IMR-90 (cell line): ENCODE results near the gene LYRM4. TPM values are rescaled to one million over a fixed set of nuclear protein-coding genes. Genes with fewer than 3 reads are reported as not detected.

Source experiments
- ATAC-seq: fragments of 200-7000 bp; cut with Tn5 transposase; 2 replicates; pipeline ENCODE4 v1.9.1; 2020; ENCODE audit warnings: low read depth, mild to moderate bottlenecking, moderate library complexity
- BruUV-seq: library from RNA; stranded (reverse); fragments of 400-500 nt; replicated peaks from 2 replicates; lab custom pipeline; 2021; lab: Mats Ljungman, UMichigan
- CTCF ChIA-PET: fragments of 300-600 bp; formaldehyde crosslinking; extraction: SDS; loops from one replicate; lab custom pipeline; 2021; ENCODE audit warnings: antibody characterized with exemption; lab: Yijun Ruan, JAX
- POLR2A ChIA-PET: fragments of 300-600 bp; sonication (Branson Sonifier 250); formaldehyde crosslinking; loops from one replicate; lab custom pipeline; 2022; ENCODE audit warnings: antibody characterized with exemption; ENCODE audit not compliant: unreplicated experiment; lab: Charles Lee
- DNase-seq: peaks from one replicate; pipeline ENCODE4 v3.0.0; 2013
- H2AFZ ChIP-seq: replicated peaks from 2 replicates; pipeline ENCODE3; 2013; ENCODE audit warnings: low read length, mild to moderate bottlenecking; ENCODE audit not compliant: poor library complexity
- H2AK5ac ChIP-seq: 2 replicates; pipeline ENCODE4 v1.6.1; 2013; ENCODE audit warnings: low read depth, low read length, inconsistent platforms
- H2AK9ac ChIP-seq: replicated peaks from 2 replicates; pipeline ENCODE3; 2013; ENCODE audit warnings: mild to moderate bottlenecking, low read depth, low read length, moderate library complexity; ENCODE audit not compliant: poor library complexity
- H2BK120ac ChIP-seq: 2 replicates; pipeline ENCODE4 v1.6.1; 2013; ENCODE audit warnings: low read depth, low read length, inconsistent platforms
- H2BK15ac ChIP-seq: 3 replicates; pipeline ENCODE4 v1.6.1; 2013; ENCODE audit warnings: low read depth, low read length, inconsistent platforms
- H2BK20ac ChIP-seq: 2 replicates; pipeline ENCODE4 v1.6.1; 2013; ENCODE audit warnings: low read depth, mild to moderate bottlenecking, inconsistent platforms, low read length, moderate library complexity
- H2BK5ac ChIP-seq: 2 replicates; pipeline ENCODE4 v1.6.1; 2013; ENCODE audit warnings: mild to moderate bottlenecking, low read depth, low read length, inconsistent platforms; ENCODE audit not compliant: poor library complexity, severe bottlenecking
- H3K14ac ChIP-seq: replicated peaks from 2 replicates; pipeline ENCODE4 v1.6.1; 2013; ENCODE audit warnings: low read depth, low read length, inconsistent platforms
- H3K18ac ChIP-seq: 2 replicates; pipeline ENCODE4 v1.6.1; 2013; ENCODE audit warnings: low read depth, low read length, control low read depth
- H3K23ac ChIP-seq: 2 replicates; pipeline ENCODE4 v1.6.1; 2013; ENCODE audit warnings: low read depth, low read length, inconsistent platforms
- H3K27ac ChIP-seq: 2 replicates; pipeline ENCODE4 v1.5.1; 2013; ENCODE audit warnings: mild to moderate bottlenecking, control low read depth, low read length; ENCODE audit not compliant: insufficient read depth
- H3K27me3 ChIP-seq: 2 replicates; pipeline ENCODE4 v1.6.1; 2013; ENCODE audit warnings: low read length; ENCODE audit not compliant: control insufficient read depth, insufficient read depth
- H3K36me3 ChIP-seq: 2 replicates; pipeline ENCODE4 v1.6.1; 2013; ENCODE audit warnings: low read length, mixed read lengths; ENCODE audit not compliant: control insufficient read depth, insufficient read depth
- H3K4ac ChIP-seq: 2 replicates; pipeline ENCODE4 v1.6.1; 2013; ENCODE audit warnings: low read depth, low read length, inconsistent platforms
- H3K4me1 ChIP-seq: 2 replicates; pipeline ENCODE4 v1.6.1; 2013; ENCODE audit warnings: low read length, mixed read lengths; ENCODE audit not compliant: control insufficient read depth, insufficient read depth
- H3K4me2 ChIP-seq: 2 replicates; pipeline ENCODE4 v1.6.1; 2013; ENCODE audit warnings: low read depth, mild to moderate bottlenecking, control low read depth, low read length, moderate library complexity
- H3K4me3 ChIP-seq: 2 replicates; pipeline ENCODE4 v1.5.1; 2013; ENCODE audit warnings: low read depth, mild to moderate bottlenecking, control low read depth, low read length, moderate library complexity; ENCODE audit not compliant: insufficient read depth
- H3K56ac ChIP-seq: 2 replicates; pipeline ENCODE4 v1.6.1; 2013; ENCODE audit warnings: low read length, inconsistent platforms; ENCODE audit not compliant: insufficient read depth; ENCODE audit errors: extremely low read depth
- H3K79me1 ChIP-seq, 2 experiments: 2 replicates each; pipeline ENCODE4 v1.6.1; 2013; ENCODE audit warnings: low read length in 2 of 2, inconsistent platforms in 1 of 2, low read depth in 1 of 2
- H3K9ac ChIP-seq: 2 replicates; pipeline ENCODE4 v1.6.1; 2013; ENCODE audit warnings: low read depth, low read length, control low read depth
- H3K9me1 ChIP-seq: 2 replicates; pipeline ENCODE4 v1.6.1; 2013; ENCODE audit warnings: low read length, inconsistent platforms; ENCODE audit not compliant: insufficient read depth
- H3K9me3 ChIP-seq: 2 replicates; pipeline ENCODE4 v1.6.1; 2013; ENCODE audit warnings: low read length; ENCODE audit not compliant: control insufficient read depth, insufficient read depth
- H4K20me1 ChIP-seq: 2 replicates; pipeline ENCODE4 v1.6.1; 2013; ENCODE audit warnings: low read length, inconsistent platforms; ENCODE audit not compliant: insufficient read depth
- H4K5ac ChIP-seq: 2 replicates; pipeline ENCODE4 v1.6.1; 2013; ENCODE audit warnings: mild to moderate bottlenecking, low read depth, low read length, control low read depth
- H4K8ac ChIP-seq, 2 experiments: 2 replicates each; pipeline ENCODE4 v1.6.1; 2013; ENCODE audit warnings: low read depth in 2 of 2, low read length in 2 of 2, control low read depth in 1 of 2, inconsistent platforms in 1 of 2
- H4K91ac ChIP-seq: 2 replicates; pipeline ENCODE4 v1.6.1; 2013; ENCODE audit warnings: low read depth, low read length, inconsistent platforms; ENCODE audit not compliant: insufficient read depth
- BHLHE40 ChIP-seq: fragments of 150-350 bp; IDR thresholded peaks from 2 replicates; pipeline ENCODE4 v1.6.1; 2016; ENCODE audit warnings: mild to moderate bottlenecking, low read depth, low read length
- CEBPB ChIP-seq: IDR thresholded peaks from 2 replicates; pipeline ENCODE4 v1.6.1; 2012; ENCODE audit warnings: low read depth, low read length, improper control_type of control experiment
- CHD1 ChIP-seq: IDR thresholded peaks from 2 replicates; pipeline ENCODE4 v1.6.1; 2012; ENCODE audit warnings: low read depth, low read length, improper control_type of control experiment
- FOS ChIP-seq: fragments of 150-350 bp; IDR thresholded peaks from 2 replicates; pipeline ENCODE4 v1.6.1; 2016; ENCODE audit warnings: low read depth, low read length
- MAFK ChIP-seq: IDR thresholded peaks from 2 replicates; pipeline ENCODE4 v1.6.1; 2012; ENCODE audit warnings: low read depth, low read length, improper control_type of control experiment
- MAZ ChIP-seq: IDR thresholded peaks from 2 replicates; pipeline ENCODE4 v1.6.1; 2012; ENCODE audit warnings: low read depth, mild to moderate bottlenecking, low read length, improper control_type of control experiment, moderate library complexity, borderline replicate concordance
- MXI1 ChIP-seq: IDR thresholded peaks from 2 replicates; pipeline ENCODE4 v1.6.1; 2012; ENCODE audit warnings: low read depth, mild to moderate bottlenecking, low read length, moderate library complexity, borderline replicate concordance
- NFE2L2 ChIP-seq: fragments of 150-350 bp; IDR thresholded peaks from 2 replicates; pipeline ENCODE4 v1.6.1; 2016; ENCODE audit warnings: low read depth, mild to moderate bottlenecking, low read length
- POLR2A ChIP-seq: IDR thresholded peaks from 2 replicates; pipeline ENCODE4 v1.6.1; 2012; ENCODE audit warnings: mild to moderate bottlenecking, low read depth, low read length
- RAD21 ChIP-seq: IDR thresholded peaks from 2 replicates; pipeline ENCODE4 v1.6.1; 2012; ENCODE audit warnings: low read length, improper control_type of control experiment
- RCOR1 ChIP-seq: IDR thresholded peaks from 2 replicates; pipeline ENCODE4 v1.6.1; 2012; ENCODE audit warnings: mild to moderate bottlenecking, low read length, improper control_type of control experiment; ENCODE audit not compliant: insufficient replicate concordance
- RFX5 ChIP-seq: IDR thresholded peaks from 2 replicates; pipeline ENCODE4 v1.8.0; 2012; ENCODE audit warnings: low read depth, mild to moderate bottlenecking, low read length, moderate library complexity
- SMC3 ChIP-seq: fragments of 150-350 bp; IDR thresholded peaks from 2 replicates; pipeline ENCODE4 v1.6.1; 2016; ENCODE audit warnings: low read depth, mild to moderate bottlenecking, antibody characterized with exemption, low read length, moderate library complexity
- WGBS, 2 experiments: methylation state at CpG; one replicate each; pipeline versions ENCODE4 v1.1.5 to v1.1.7; 2013; ENCODE audit warnings: missing lambda C conversion rate in 2 of 2; ENCODE audit not compliant: insufficient read length in 1 of 2; ENCODE audit errors: extremely low coverage in 2 of 2; 5-methylcytosine and 5-hydroxymethylcytosine counted together
- dilution Hi-C: fragments of 300-500 bp; cut with HindIII; formaldehyde crosslinking; loops from one replicate; pipeline ENCODE4 v1.14.3; 2018; ENCODE audit warnings: low sequenced_read_pairs; ENCODE audit not compliant: unreplicated experiment
- in situ Hi-C: fragments of 300-500 bp; cut with MboI; formaldehyde crosslinking; loops from 3 replicates; pipeline ENCODE4 v1.14.3; 2019; ENCODE audit warnings: low sequenced_read_pairs, inconsistent platforms, mixed read lengths
- intact Hi-C: fragments of 100-400 bp; cut with micrococcal nuclease; formaldehyde crosslinking; loops from 2 replicates; pipeline ENCODE4 v1.10.0; 2022
- polyA plus RNA-seq, 3 experiments: library from polyadenylated mRNA; depleted of rRNA; stranded (reverse); fragments of >200 nt; gene quantifications; 2 replicates each; pipeline ENCODE4 v1.2.3, GENCODE V29; 2012; ENCODE audit warnings: low replicate concordance in 1 of 3
- total RNA-seq: library from RNA; depleted of rRNA; stranded (reverse); fragments of >200 nt; gene quantifications from 2 replicates; pipeline ENCODE4 v1.2.3, GENCODE V29; 2012
- TF ChIP-seq, protein P1 (sequence below): fragments of 150-350 bp; IDR thresholded peaks from 2 replicates; pipeline ENCODE4 v1.6.1; 2017; ENCODE audit warnings: mild to moderate bottlenecking, antibody characterized with exemption, low read length, low read depth
- TF ChIP-seq, protein P2 (sequence below): conservative IDR thresholded peaks from 2 replicates; pipeline ENCODE4 v1.5.1; 2012; ENCODE audit warnings: mild to moderate bottlenecking, low read depth, low read length, improper control_type of control experiment

LYRM4 gene
- total and polyA plus RNA-seq, 2 of the 4 experiments (the other 2 are of a cell fraction) = 11.5 to 26.6 TPM

DNA sequence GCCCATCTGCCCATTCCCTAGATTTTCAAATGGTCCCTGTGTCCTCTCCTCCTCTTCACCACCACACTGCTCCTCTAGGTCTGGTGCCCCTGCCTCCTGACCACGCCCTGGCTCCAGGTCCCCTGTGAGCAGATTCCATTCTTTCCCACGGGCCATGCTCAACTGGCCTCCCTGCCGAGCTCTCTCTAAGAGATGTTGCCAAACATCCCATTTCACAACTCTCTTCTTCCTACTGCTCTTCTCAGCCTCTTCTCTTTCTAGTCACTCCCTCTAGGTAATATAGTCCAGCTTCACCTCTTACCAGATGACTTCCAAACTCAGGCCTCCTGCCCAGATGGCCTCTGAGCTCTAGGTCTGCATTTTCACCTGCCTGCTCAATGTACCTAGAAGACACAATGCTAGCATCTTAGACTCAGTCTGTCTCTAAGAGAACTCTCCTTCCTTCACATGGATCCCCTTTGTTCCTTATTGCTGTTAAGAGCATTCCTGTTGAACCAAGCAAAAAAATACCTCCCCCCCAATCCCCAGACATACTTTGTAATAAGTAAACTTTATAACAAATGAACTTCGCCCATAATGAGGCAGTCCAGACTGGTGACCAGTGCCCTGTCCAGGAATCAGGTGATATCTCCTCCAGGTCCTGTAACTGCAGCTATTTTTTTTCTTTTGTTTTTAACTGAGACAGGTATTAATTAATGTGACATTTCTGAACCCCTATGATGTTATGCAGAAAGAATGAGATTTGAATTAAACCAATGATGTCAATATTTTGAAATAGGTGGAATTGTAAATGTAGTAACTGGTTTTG, 79.0 kb downstream of the LYRM4 start:
- H3K9me3 ChIP-seq = no peaks in the 10 kb centered on the region
- no peak overlapping the region for H3K4me3 ChIP-seq
- no peak overlapping the region for H2AFZ ChIP-seq
- H3K4me2 ChIP-seq = no peak overlapping the region
- H3K23ac ChIP-seq = no peak overlapping the region
- no peak overlapping the region for H2BK20ac ChIP-seq
- no peak for ATAC-seq
- no TSS peak for BruUV-seq
- H3K9ac ChIP-seq = no peak overlapping the region
- no peaks in the 10 kb centered on the region; the same call in 1 of the 2 replicates for H3K4me1 ChIP-seq
- peaks cover 5% of the 10 kb centered on the region; the same call in 1 of the 2 replicates for H3K9me1 ChIP-seq
- dilution Hi-C loops (no loop called here), intact Hi-C loops (no loop called here), in situ Hi-C loops (no loop called here)
- ChIA-PET CTCF (interaction anchor here (1.1 kb wide), 1 partner anchor 9 kb away, joined by 4 read pairs; no protein-coding TSS in a partner anchor), POLR2A (no interaction called here)
- H3K27ac ChIP-seq = no peak overlapping the region
- H3K27me3 ChIP-seq = no peaks in the 10 kb centered on the region
- no peak overlapping the region for H2BK5ac ChIP-seq
- H2AK9ac ChIP-seq = no peak overlapping the region
- no peak overlapping the region for H2BK120ac ChIP-seq
- no peak overlapping the region for H4K91ac ChIP-seq
- no peak overlapping the region for H4K5ac ChIP-seq
- H3K18ac ChIP-seq = no peak overlapping the region
- no peak overlapping the region for H4K8ac ChIP-seq
- no peak overlapping the region for H2BK15ac ChIP-seq
- H3K36me3 ChIP-seq = no peaks in the 10 kb centered on the region
- no peak overlapping the region for H3K56ac ChIP-seq
- H4K20me1 ChIP-seq = no peaks in the 10 kb centered on the region
- H3K79me1 ChIP-seq = peaks cover 0 to 4% of the 10 kb centered on the region in 2 experiments; a peak in 1 of 4 replicates
- DNase-seq = no peak
- 100% methylated on average over 1 of the region's 4 CpGs; no CpG with 5 or more reads in 1 of the 2 experiments for WGBS, 2 experiments
- H3K14ac ChIP-seq = no peak overlapping the region
- H2AK5ac ChIP-seq = no peak overlapping the region
- no peak overlapping the region for H3K4ac ChIP-seq
- TF ChIP-seq BHLHE40 (no peak), RAD21 (no peak), RFX5 (no peak), FOS (no peak), CEBPB (no peak), RCOR1 (no peak), MXI1 (no peak), MAFK (no peak), CHD1 (no peak), NFE2L2 (no peak), POLR2A (no peak), MAZ (no peak), SMC3 (no peak)
- TF ChIP-seq, protein P1, sequence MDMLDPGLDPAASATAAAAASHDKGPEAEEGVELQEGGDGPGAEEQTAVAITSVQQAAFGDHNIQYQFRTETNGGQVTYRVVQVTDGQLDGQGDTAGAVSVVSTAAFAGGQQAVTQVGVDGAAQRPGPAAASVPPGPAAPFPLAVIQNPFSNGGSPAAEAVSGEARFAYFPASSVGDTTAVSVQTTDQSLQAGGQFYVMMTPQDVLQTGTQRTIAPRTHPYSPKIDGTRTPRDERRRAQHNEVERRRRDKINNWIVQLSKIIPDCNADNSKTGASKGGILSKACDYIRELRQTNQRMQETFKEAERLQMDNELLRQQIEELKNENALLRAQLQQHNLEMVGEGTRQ = no peak
- TF ChIP-seq, protein P2, sequence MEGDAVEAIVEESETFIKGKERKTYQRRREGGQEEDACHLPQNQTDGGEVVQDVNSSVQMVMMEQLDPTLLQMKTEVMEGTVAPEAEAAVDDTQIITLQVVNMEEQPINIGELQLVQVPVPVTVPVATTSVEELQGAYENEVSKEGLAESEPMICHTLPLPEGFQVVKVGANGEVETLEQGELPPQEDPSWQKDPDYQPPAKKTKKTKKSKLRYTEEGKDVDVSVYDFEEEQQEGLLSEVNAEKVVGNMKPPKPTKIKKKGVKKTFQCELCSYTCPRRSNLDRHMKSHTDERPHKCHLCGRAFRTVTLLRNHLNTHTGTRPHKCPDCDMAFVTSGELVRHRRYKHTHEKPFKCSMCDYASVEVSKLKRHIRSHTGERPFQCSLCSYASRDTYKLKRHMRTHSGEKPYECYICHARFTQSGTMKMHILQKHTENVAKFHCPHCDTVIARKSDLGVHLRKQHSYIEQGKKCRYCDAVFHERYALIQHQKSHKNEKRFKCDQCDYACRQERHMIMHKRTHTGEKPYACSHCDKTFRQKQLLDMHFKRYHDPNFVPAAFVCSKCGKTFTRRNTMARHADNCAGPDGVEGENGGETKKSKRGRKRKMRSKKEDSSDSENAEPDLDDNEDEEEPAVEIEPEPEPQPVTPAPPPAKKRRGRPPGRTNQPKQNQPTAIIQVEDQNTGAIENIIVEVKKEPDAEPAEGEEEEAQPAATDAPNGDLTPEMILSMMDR = no peak
